ENCODE measurements around the gene FBLN2.

Gene FBLN2

DNA sequence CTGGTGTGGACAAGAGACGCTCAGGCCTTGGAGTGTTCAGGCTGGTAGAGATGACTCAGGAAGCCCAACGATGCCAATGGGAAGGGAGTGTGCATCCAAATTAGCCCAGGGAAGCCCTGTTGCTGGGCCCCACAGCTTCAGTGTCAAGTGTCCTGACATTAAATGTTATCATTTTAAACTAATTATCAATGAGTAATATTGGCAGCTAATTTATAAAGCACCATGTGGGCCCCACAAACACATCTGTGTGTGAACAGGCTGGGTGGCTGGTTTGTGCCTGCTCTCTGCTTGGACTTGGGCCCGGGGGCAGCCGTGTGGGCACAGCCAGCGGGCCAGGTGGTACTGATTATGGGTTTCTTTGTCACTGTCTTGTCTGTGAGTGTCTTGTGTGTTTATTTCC, 15.0 kb downstream of the FBLN2 start:
- no peak overlapping the region for H3K4me3 ChIP-seq (ENCODE audit: low read length)
- H3K36me3 ChIP-seq (ENCODE audit: insufficient read depth, low read length): no peaks in the 10 kb centered on the region
- H2AFZ ChIP-seq (ENCODE audit: low read depth, low read length): no peak overlapping the region
- no peaks in the 10 kb centered on the region for H3K9me3 ChIP-seq (ENCODE audit: low read length)
- no peaks in the 10 kb centered on the region for H3K27me3 ChIP-seq (ENCODE audit: insufficient read depth, low read length)
- H3K4me1 ChIP-seq (ENCODE audit: insufficient read depth, low read length): peaks cover 4% of the 10 kb centered on the region

DNA sequence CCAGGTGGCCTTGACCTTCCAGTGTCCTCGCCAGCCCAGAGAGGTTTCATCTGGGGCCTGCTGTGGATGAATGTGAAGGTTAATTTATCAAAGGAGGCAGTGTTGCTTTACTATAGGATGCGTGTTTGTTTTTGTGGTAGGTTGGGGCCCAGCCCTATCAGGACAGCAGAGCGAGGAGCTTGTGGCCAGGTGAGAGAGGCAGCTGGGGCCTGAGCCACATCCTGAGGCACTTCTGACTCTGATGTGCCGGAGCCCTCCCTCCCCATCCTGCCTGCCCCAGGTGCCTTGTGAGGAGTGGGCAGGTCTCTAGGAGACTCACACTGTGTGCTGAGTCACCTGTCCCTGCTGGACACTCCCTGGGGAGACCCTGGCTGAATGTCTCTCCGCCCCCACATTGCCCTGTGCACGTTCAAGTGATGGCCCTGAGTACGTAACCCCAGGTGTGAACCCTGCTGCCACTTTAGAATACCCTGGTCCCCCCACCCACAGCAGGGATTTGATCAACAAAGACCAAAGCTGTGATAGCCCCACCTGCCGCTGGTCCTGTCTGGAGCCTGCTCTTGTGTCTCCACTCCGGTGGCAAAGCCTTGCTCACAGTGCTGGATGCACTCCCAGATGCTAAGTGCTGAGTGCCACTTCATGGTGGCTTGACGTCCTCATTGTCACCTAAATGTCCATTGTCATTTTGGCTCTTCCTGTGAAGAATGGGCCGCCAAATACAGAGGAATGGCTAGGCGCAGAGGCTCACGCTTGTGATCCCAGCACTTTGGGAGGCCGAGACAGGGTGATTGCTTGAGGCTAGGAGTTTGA, 16.0 kb downstream of the FBLN2 start:
- H3K4me1 ChIP-seq (ENCODE audit: insufficient read depth, low read length): peaks cover 4% of the 10 kb centered on the region
- H3K36me3 ChIP-seq (ENCODE audit: insufficient read depth, low read length): no peaks in the 10 kb centered on the region
- H3K9me3 ChIP-seq (ENCODE audit: low read length): no peaks in the 10 kb centered on the region
- no peak overlapping the region for H2AFZ ChIP-seq (ENCODE audit: low read depth, low read length)
- no peak overlapping the region for H3K4me3 ChIP-seq (ENCODE audit: low read length)
- H3K27me3 ChIP-seq (ENCODE audit: insufficient read depth, low read length): no peaks in the 10 kb centered on the region

DNA sequence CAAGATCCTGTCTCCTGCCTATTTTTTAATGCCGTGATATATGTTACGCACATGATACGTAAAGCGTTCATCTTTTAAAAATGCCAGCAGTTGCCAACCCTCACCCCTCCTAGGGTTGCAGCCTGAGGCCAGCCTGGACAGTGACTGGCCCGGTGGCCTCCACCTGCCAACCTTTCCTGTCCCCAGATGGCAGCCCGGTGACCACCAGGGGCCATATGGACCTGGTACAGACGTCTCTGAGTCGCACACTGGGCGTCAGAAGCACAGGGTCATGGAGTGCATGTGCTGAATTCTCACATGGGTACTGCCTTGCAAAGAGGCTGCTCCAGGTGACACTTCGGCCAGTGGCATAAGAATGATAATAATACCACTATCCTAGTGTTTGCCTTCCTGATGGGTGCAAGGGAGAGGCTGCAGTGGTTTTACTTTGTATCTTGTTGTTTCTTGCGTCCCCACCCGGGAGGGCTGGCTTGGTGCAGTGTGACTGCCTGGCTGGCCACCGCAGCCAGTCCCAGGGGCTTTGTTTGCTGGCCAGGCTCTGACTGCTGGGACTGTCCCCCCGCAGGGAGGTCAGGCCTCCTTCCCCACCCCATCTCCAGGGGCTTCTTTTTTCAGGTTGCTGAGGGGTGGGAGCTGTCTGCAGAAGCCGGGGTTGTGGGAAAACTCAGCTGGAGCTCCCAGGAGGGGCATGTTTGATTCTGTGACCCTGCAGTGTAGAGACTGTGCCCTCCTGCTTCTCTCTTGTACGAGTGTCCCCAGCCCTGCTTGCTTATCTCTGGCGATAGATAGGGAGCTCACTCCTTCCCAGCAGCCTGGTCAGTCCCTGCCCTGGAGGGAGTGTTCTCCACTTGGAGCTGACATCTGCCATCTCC, 16.9 kb downstream of the FBLN2 start:
- Histone ChIP-seq H3K4me1 (ENCODE audit: insufficient read depth, low read length) (peaks cover 4% of the 10 kb centered on the region), H3K36me3 (ENCODE audit: insufficient read depth, low read length) (no peaks in the 10 kb centered on the region), H3K27me3 (ENCODE audit: insufficient read depth, low read length) (no peaks in the 10 kb centered on the region), H3K9me3 (ENCODE audit: low read length) (no peaks in the 10 kb centered on the region), H2AFZ (ENCODE audit: low read depth, low read length) (no peak overlapping the region), H3K4me3 (ENCODE audit: low read length) (no peak overlapping the region)

DNA sequence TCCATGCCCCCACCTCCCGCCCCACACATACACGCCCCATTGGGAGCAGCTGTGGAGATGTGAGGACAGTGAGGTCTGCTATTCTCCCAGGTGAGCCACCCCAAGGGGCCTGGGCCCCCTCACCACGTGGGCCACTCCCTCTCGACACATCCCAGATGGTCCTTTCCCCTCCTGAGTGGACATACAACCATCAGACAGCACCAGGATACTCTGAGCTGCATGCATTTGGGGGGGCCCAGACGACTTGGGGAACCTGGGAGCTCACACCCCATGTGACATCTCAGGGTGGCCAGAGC, 17.5 kb downstream of the FBLN2 start:
- Histone ChIP-seq H3K4me1 (ENCODE audit: insufficient read depth, low read length) (peaks cover 4% of the 10 kb centered on the region), H3K4me3 (ENCODE audit: low read length) (no peak overlapping the region), H3K27me3 (ENCODE audit: insufficient read depth, low read length) (no peaks in the 10 kb centered on the region), H3K36me3 (ENCODE audit: insufficient read depth, low read length) (no peaks in the 10 kb centered on the region), H3K9me3 (ENCODE audit: low read length) (no peaks in the 10 kb centered on the region), H2AFZ (ENCODE audit: low read depth, low read length) (no peak overlapping the region)

DNA sequence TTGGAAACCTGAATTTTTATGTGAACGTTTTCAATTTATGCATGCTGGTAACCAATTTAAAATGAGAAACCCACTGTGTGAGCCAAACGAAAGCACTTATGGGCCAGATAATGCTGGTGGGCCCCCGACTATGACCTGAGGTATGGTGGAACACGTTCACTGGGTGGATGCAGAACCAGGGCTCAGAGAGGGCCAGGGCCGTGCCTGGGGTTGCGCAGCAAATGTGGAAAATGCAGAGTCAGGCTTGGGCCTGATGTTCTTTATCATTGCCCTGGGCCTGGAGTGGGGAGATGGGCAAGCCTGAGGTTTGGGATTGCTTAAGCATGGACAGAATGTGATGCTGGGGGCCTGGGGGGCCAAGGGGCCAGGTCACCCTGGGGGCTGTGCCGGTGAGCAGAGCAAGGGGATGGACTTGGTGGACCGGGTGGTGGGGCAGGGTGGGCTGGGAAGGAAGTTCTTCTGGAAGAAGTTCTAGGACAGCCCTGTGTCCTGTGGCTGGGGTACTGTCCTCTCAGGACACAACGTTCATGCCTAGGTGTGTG, 17.9 kb downstream of the FBLN2 start:
- Histone ChIP-seq H3K27me3 (ENCODE audit: insufficient read depth, low read length) (no peaks in the 10 kb centered on the region), H3K4me3 (ENCODE audit: low read length) (no peak overlapping the region), H3K36me3 (ENCODE audit: insufficient read depth, low read length) (no peaks in the 10 kb centered on the region), H3K9me3 (ENCODE audit: low read length) (no peaks in the 10 kb centered on the region), H2AFZ (ENCODE audit: low read depth, low read length) (no peak overlapping the region), H3K4me1 (ENCODE audit: insufficient read depth, low read length) (peaks cover 4% of the 10 kb centered on the region)

DNA sequence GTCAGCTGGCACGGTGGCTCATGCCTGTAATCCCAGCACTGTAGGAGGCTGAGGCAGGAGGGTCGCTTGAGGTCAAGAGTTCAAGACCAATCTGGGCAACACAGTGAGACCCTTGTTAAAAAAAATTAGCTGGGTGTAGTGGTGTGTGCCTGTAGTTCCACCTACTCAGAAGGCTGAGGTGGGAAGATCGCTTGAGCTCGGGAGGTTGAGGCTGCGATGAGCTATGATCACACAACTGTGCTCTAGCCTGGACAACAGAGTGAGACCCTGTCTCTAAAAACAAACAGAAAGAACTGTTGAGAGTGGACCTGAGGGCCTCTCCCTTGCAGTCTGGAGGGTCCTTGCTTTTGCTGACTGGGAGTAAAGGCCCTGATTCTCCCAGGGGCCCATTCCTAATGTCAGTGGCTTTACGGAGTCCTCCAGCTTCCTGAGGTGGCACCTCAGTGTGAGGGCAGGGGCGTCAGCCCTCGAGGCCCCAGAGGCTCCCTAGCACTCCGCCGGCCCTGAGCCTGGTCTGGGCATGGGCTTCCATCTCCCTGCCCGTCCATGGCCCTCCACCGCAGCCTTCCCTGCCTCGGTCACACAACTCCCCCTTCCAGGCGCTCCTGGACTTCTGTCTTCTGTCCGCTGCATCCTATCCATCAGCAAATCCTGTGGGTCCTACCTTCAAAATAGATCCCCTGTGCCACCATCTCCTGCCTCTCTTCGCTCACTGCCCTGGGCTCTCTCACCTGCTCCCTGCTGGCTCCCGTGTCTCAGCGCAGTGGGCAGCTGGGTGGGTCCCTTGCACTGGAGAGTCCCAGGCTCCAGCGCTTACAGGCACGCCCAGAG, 19.0 kb downstream of the FBLN2 start:
- no peak overlapping the region for H2AFZ ChIP-seq (ENCODE audit: low read depth, low read length)
- no peaks in the 10 kb centered on the region for H3K36me3 ChIP-seq (ENCODE audit: insufficient read depth, low read length)
- H3K4me1 ChIP-seq (ENCODE audit: insufficient read depth, low read length): peaks cover 4% of the 10 kb centered on the region
- H3K4me3 ChIP-seq (ENCODE audit: low read length): no peak overlapping the region
- no peaks in the 10 kb centered on the region for H3K27me3 ChIP-seq (ENCODE audit: insufficient read depth, low read length)
- H3K9me3 ChIP-seq (ENCODE audit: low read length): no peaks in the 10 kb centered on the region

DNA sequence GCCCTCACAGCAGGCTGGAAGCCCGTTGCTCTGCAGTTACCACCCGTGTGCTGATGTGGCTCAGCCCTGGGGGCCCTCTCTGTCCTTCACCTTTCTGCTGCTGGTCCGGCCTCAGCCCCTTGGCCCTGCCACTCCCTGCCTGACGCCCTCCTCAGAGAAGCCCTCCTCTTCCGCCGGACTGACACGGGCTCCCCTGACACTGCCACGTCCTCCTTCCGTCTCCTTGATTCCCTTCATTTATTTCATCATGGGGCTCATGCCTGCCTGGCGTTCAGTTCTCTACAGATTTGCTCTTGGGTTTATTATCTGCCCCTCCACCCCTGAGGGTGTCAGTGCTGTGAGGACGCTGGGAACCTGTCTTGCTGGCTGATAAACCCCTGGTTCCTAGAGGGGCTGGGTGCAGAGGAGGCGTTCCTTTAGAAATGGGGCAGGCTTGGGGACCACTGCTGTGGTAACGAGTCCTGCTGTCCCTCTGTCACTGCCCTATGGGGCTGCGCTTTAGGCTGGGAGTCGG, 19.6 kb downstream of the FBLN2 start:
- no peaks in the 10 kb centered on the region for H3K9me3 ChIP-seq (ENCODE audit: low read length)
- H3K27me3 ChIP-seq (ENCODE audit: insufficient read depth, low read length): no peaks in the 10 kb centered on the region
- no peaks in the 10 kb centered on the region for H3K36me3 ChIP-seq (ENCODE audit: insufficient read depth, low read length)
- no peak overlapping the region for H3K4me3 ChIP-seq (ENCODE audit: low read length)
- H2AFZ ChIP-seq (ENCODE audit: low read depth, low read length): no peak overlapping the region
- peaks cover 4% of the 10 kb centered on the region for H3K4me1 ChIP-seq (ENCODE audit: insufficient read depth, low read length)

DNA sequence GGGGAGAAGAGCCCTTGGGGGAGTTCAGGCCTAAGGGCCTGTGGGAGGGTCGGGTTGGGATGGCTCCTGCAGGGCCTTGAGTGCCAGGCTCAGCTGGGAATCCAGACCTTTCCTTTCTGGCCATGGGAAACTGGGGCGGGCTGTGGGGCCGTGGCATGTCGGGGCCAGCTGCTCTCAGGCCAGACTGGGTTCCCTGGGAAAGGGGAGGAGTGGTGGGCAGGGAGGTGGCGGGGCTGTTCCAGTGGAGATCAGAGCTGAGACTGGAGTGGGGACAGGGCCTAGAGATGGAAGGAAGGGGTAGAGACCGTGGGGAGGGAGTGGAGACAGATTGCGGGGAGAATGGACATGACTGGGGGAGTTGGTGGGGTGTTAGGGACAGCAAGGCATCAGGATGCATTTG, 20.3 kb downstream of the FBLN2 start:
- Histone ChIP-seq H2AFZ (ENCODE audit: low read depth, low read length) (no peak overlapping the region), H3K4me1 (ENCODE audit: insufficient read depth, low read length) (peaks cover 9% of the 10 kb centered on the region), H3K4me3 (ENCODE audit: low read length) (no peak overlapping the region), H3K9me3 (ENCODE audit: low read length) (no peaks in the 10 kb centered on the region), H3K36me3 (ENCODE audit: insufficient read depth, low read length) (no peaks in the 10 kb centered on the region), H3K27me3 (ENCODE audit: insufficient read depth, low read length) (no peaks in the 10 kb centered on the region)

DNA sequence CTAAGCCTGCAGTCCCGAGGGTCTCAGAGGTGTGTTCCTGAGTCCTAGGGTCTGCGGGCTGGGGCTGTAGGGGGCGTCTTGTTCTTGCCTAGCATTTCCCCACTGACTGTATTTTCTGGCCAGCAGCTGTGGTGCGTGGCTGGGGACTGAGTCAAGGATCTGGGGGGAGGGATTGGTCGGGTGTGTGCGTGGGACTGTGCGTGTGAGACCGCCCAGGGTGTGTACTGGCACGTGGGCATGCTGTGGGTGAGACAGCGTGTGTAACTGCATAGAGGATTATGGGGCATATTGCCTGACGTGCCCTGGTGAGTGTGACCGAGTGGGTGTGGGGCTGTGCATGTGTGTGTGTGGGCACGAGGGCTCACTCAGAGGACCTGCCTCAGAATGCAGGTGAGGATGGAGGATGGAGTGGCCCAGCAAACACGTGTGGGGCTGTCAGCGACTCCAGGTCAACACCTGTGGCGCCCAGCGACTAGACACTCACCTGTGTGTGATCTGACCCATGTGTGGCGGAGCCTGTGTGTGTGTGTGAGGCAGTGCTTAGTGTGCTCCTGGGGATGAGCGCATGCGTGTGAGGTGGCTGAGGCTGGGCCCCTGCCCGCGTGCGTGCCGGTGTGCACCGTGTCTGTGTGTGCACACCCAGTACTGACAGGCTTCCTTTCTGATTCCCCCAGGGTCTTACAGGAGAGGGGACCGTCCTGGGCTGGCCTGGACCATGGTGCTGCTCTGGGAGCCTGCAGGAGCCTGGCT, 20.9 kb downstream of the FBLN2 start:
- H3K36me3 ChIP-seq (ENCODE audit: insufficient read depth, low read length): no peaks in the 10 kb centered on the region
- H3K27me3 ChIP-seq (ENCODE audit: insufficient read depth, low read length): no peaks in the 10 kb centered on the region
- H3K9me3 ChIP-seq (ENCODE audit: low read length): no peaks in the 10 kb centered on the region
- H3K4me3 ChIP-seq (ENCODE audit: low read length): no peak overlapping the region
- no peak overlapping the region for H2AFZ ChIP-seq (ENCODE audit: low read depth, low read length)
- H3K4me1 ChIP-seq (ENCODE audit: insufficient read depth, low read length): peaks cover 15% of the 10 kb centered on the region

DNA sequence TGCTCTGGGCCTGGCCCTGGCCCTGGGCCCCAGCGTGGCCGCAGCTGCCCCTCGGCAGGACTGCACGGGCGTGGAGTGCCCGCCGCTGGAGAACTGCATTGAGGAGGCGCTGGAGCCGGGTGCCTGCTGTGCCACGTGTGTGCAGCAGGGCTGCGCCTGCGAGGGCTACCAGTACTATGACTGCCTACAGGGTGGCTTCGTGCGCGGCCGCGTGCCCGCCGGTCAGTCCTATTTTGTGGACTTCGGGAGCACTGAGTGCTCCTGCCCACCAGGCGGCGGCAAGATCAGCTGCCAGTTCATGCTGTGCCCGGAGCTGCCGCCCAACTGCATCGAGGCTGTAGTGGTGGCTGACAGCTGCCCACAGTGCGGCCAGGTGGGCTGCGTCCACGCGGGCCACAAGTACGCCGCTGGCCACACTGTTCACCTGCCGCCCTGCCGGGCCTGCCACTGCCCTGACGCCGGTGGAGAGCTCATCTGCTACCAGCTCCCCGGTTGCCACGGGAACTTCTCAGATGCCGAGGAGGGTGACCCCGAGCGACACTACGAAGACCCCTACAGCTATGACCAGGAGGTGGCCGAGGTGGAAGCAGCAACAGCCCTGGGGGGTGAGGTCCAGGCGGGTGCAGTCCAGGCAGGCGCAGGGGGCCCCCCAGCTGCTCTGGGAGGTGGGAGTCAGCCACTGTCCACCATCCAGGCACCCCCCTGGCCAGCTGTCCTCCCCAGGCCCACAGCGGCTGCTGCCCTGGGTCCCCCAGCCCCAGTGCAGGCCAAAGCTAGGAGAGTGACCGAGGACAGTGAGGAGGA, 21.7 kb downstream of the FBLN2 start:
- H3K27me3 ChIP-seq (ENCODE audit: insufficient read depth, low read length): no peaks in the 10 kb centered on the region
- H3K36me3 ChIP-seq (ENCODE audit: insufficient read depth, low read length): no peaks in the 10 kb centered on the region
- H3K4me3 ChIP-seq (ENCODE audit: low read length): no peak overlapping the region
- peaks cover 20% of the 10 kb centered on the region for H3K4me1 ChIP-seq (ENCODE audit: insufficient read depth, low read length)
- no peaks in the 10 kb centered on the region for H3K9me3 ChIP-seq (ENCODE audit: low read length)
- no peak overlapping the region for H2AFZ ChIP-seq (ENCODE audit: low read depth, low read length)

DNA sequence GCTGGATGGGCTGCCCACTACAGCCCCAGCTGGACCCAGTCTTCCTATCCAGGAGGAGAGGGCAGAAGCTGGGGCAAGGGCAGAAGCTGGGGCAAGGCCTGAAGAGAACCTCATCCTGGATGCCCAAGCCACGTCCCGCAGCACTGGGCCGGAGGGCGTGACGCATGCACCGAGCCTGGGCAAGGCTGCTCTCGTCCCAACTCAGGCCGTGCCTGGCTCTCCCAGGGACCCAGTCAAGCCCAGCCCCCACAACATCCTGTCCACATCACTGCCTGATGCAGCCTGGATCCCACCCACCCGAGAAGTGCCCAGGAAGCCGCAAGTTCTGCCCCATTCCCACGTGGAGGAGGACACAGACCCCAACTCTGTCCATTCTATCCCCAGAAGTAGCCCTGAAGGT, 22.3 kb downstream of the FBLN2 start:
- Histone ChIP-seq H3K4me3 (ENCODE audit: low read length) (no peak overlapping the region), H2AFZ (ENCODE audit: low read depth, low read length) (no peak overlapping the region), H3K36me3 (ENCODE audit: insufficient read depth, low read length) (no peaks in the 10 kb centered on the region)

More for the DNA sequence above, 22.3 kb downstream of the FBLN2 start:
- Histone ChIP-seq H3K4me1 (ENCODE audit: insufficient read depth, low read length) (peaks cover 16% of the 10 kb centered on the region), H3K27me3 (ENCODE audit: insufficient read depth, low read length) (no peaks in the 10 kb centered on the region), H3K9me3 (ENCODE audit: low read length) (no peaks in the 10 kb centered on the region)
